Neural crest cell (in vitro differentiated cells): ENCODE results near the gene SCN8A. TPM values are rescaled to one million over a fixed set of nuclear protein-coding genes. Genes with fewer than 3 reads are reported as not detected.

Experiments
- DNase-seq: peaks from one replicate; pipeline ENCODE4 v3.0.0; 2021; ENCODE audit warnings: low read depth, mixed read lengths, low spot score
- H3K27ac Mint-ChIP-seq: one replicate; pipeline ENCODE4 v1.8.0; 2021; ENCODE audit warnings: mild to moderate bottlenecking, mixed read lengths; ENCODE audit not compliant: unreplicated experiment
- H3K27me3 Mint-ChIP-seq: 2 replicates; pipeline ENCODE4 v1.8.0; 2021; ENCODE audit warnings: low read depth, mild to moderate bottlenecking, mixed read lengths
- H3K36me3 Mint-ChIP-seq: 2 replicates; pipeline ENCODE4 v1.8.0; 2021; ENCODE audit warnings: low read depth, mild to moderate bottlenecking, mixed read lengths
- H3K4me1 Mint-ChIP-seq: 2 replicates; pipeline ENCODE4 v1.8.0; 2021; ENCODE audit warnings: mixed read lengths
- H3K4me3 Mint-ChIP-seq: one replicate; pipeline ENCODE4 v1.8.0; 2021; ENCODE audit warnings: mild to moderate bottlenecking, mixed read lengths
- H3K9me3 Mint-ChIP-seq: 2 replicates; pipeline ENCODE4 v1.8.0; 2021; ENCODE audit warnings: mixed read lengths
- CTCF ChIP-seq: fragments of 200-600 bp; sonication (generic); conservative IDR thresholded peaks from 2 replicates; pipeline ENCODE4 v1.5.0; 2021; ENCODE audit warnings: antibody characterized with exemption, mild to moderate bottlenecking
- total RNA-seq: library from RNA; stranded (reverse); gene quantifications from 2 replicates; pipeline ENCODE4 v1.2.1, GENCODE V29; 2021

SCN8A gene
- total RNA-seq, 1 donor from 2014 or later = 13.0 TPM

- DNase-seq = no peak
- Mint-ChIP-seq H3K27ac (no peak overlapping the region), H3K36me3 (peaks cover 21% of the 10 kb centered on the region), H3K9me3 (peaks cover 3% of the 10 kb centered on the region), H3K4me1 (peaks cover 9% of the 10 kb centered on the region), H3K27me3 (no peaks in the 10 kb centered on the region), H3K4me3 (no peak overlapping the region)
- TF ChIP-seq CTCF = no peak
Measured at GRCh38 chr12:51777457-51777856, 186.4 kb downstream of the SCN8A start.

- no peak overlapping the region for H3K4me3 Mint-ChIP-seq
- H3K4me1 Mint-ChIP-seq = peaks cover 9% of the 10 kb centered on the region
- no peak for DNase-seq
- H3K36me3 Mint-ChIP-seq = peaks cover 21% of the 10 kb centered on the region
- no peaks in the 10 kb centered on the region for H3K27me3 Mint-ChIP-seq
- H3K27ac Mint-ChIP-seq = no peak overlapping the region
- peaks cover 3% of the 10 kb centered on the region for H3K9me3 Mint-ChIP-seq
- TF ChIP-seq CTCF = no peak
Measured at GRCh38 chr12:51777973-51778372, 186.9 kb downstream of the SCN8A start.

- DNase-seq = no peak
- H3K36me3 Mint-ChIP-seq = peaks cover 6% of the 10 kb centered on the region
- H3K4me1 Mint-ChIP-seq = peaks cover 9% of the 10 kb centered on the region
- H3K9me3 Mint-ChIP-seq = no peaks in the 10 kb centered on the region
- H3K27ac Mint-ChIP-seq = peak overlapping the region; percentile 4
- TF ChIP-seq CTCF = no peak
- no peaks in the 10 kb centered on the region for H3K27me3 Mint-ChIP-seq
- no peak overlapping the region for H3K4me3 Mint-ChIP-seq
Measured at GRCh38 chr12:51779876-51780275, 188.8 kb downstream of the SCN8A start.

GRCh38 chr12:51784688-51785087 is 193.7 kb downstream of the SCN8A start:
- no peak for DNase-seq
- H3K27me3 Mint-ChIP-seq = no peaks in the 10 kb centered on the region
- H3K4me3 Mint-ChIP-seq = no peak overlapping the region
- peaks cover 5% of the 10 kb centered on the region for H3K36me3 Mint-ChIP-seq
- peaks cover 7% of the 10 kb centered on the region for H3K4me1 Mint-ChIP-seq
- H3K27ac Mint-ChIP-seq = no peak overlapping the region
- no peaks in the 10 kb centered on the region for H3K9me3 Mint-ChIP-seq
- no peak for TF ChIP-seq CTCF

- no peak for TF ChIP-seq CTCF
- Mint-ChIP-seq H3K27me3 (no peaks in the 10 kb centered on the region), H3K36me3 (peaks cover 9% of the 10 kb centered on the region), H3K4me1 (no peaks in the 10 kb centered on the region), H3K27ac (no peak overlapping the region), H3K4me3 (no peak overlapping the region), H3K9me3 (no peaks in the 10 kb centered on the region)
- no peak for DNase-seq
Measured at GRCh38 chr12:51785906-51786305, 194.9 kb downstream of the SCN8A start.

GRCh38 chr12:51788876-51789275 is 197.8 kb downstream of the SCN8A start:
- H3K9me3 Mint-ChIP-seq = no peaks in the 10 kb centered on the region
- H3K36me3 Mint-ChIP-seq = peaks cover 21% of the 10 kb centered on the region
- no peaks in the 10 kb centered on the region for H3K4me1 Mint-ChIP-seq
- no peak for TF ChIP-seq CTCF
- H3K27me3 Mint-ChIP-seq = no peaks in the 10 kb centered on the region
- H3K4me3 Mint-ChIP-seq = no peak overlapping the region
- H3K27ac Mint-ChIP-seq = no peak overlapping the region
- no peak for DNase-seq
